ENCODE data around the gene CFAP43. TPM values are rescaled to one million over a fixed set of nuclear protein-coding genes. Genes with fewer than 3 reads are reported as not detected.

The CFAP43 gene
- total and polyA plus RNA-seq, 2 donors (not counting 1 experiment from before 2014, with no cell fraction given), result 0.12 TPM; not detected in 1

- peak within 1 kb of the TSS; percentile 87 to 95 (median 92) for H3K4me3 ChIP-seq (ENCODE audit: control extremely low read depth in 1 of 5, extremely low read depth in 1 of 5, insufficient read depth in 1 of 5, low read depth in 2 of 5, low read length in 4 of 5)
- peaks cover 13 to 14% of the 10 kb centered on the region in 2 donors for H3K4me1 ChIP-seq (ENCODE audit: control insufficient read depth in 2 of 2, insufficient read depth in 2 of 2, low read length in 2 of 2)
- WGBS (ENCODE audit: insufficient coverage), result under 1% methylated on average over 65 of the region's 69 CpGs
- intact Hi-C loops (cut with micrococcal nuclease), result loop anchor here (1.0 kb wide), 2 partner anchors 14 to 22 kb away; partner anchors contain the start of gene CFAP43
- peak within 1 kb of the TSS; percentile 65 to 82 for H3K27ac ChIP-seq (ENCODE audit: low read length in 2 of 2)
- CTCF ChIA-PET, result interaction anchor here (1.0 to 5.0 kb wide), 7 partner anchors 15 to 542 kb away, joined by 3 to 39 read pairs (median 4); partner anchors contain the start of genes CFAP58, GSTO2 and SFR1
- H3K4me3 Mint-ChIP-seq, result peak within 1 kb of the TSS; percentile 99
- H3K36me3 ChIP-seq (replicated peaks in 1 of 2; ENCODE audit: control extremely low read depth in 1 of 2, control insufficient read depth in 1 of 2, extremely low read depth in 1 of 2, insufficient read depth in 2 of 2, low read length in 1 of 2), result peaks cover 0 to 21% of the 10 kb centered on the region in 2 experiments
- H3K79me2 ChIP-seq (ENCODE audit: control insufficient read depth, insufficient read depth, low read length), result peaks cover 33% of the 10 kb centered on the region
- H3K4me2 ChIP-seq (replicated peaks; ENCODE audit: low read depth, low read length, poor library complexity, severe bottlenecking), result peak within 1 kb of the TSS; percentile 78
- H3K9ac ChIP-seq (ENCODE audit: low read length), result peak within 1 kb of the TSS; percentile 85
- DNase-seq (peak; percentile 68), ATAC-seq (ENCODE audit: low read depth) (peak; percentile 87)
- H3K9me3 ChIP-seq (ENCODE audit: control extremely low read depth in 1 of 3, control insufficient read depth in 2 of 3, insufficient read depth in 1 of 3, low read length in 2 of 3), result no peaks in the 10 kb centered on the region
- peaks cover 48% of the 10 kb centered on the region for H3K4me1 Mint-ChIP-seq
- peaks cover 0 to 4% (median 0%) of the 10 kb centered on the region in 4 experiments for H3K27me3 ChIP-seq (replicated peaks in 1 of 4; ENCODE audit: control extremely low read depth in 1 of 4, control insufficient read depth in 3 of 4, insufficient read depth in 4 of 4, low read length in 3 of 4)
- H3K27me3 Mint-ChIP-seq, result peaks cover 13% of the 10 kb centered on the region
- peaks cover 3% of the 10 kb centered on the region for H4K20me1 ChIP-seq (ENCODE audit: control insufficient read depth, insufficient read depth, low read length, poor library complexity, severe bottlenecking)
- TF ChIP-seq CTCF (IDR thresholded peaks at IDR 0.05) (no peak), EZH2 (IDR thresholded peaks at IDR 0.05; ENCODE audit: borderline replicate concordance, insufficient read depth, low read depth, low read length, poor library complexity, severe bottlenecking) (no peak)
- H3K9me3 Mint-ChIP-seq (ENCODE audit: insufficient read depth), result no peaks in the 10 kb centered on the region
- peak within 1 kb of the TSS; percentile 97 for H3K27ac Mint-ChIP-seq
- POLR2A ChIA-PET, result interaction anchor here (1.3 kb wide), 1 partner anchor 15 kb away, joined by 4 read pairs; the partner anchor contains the start of gene GSTO2
- H2AFZ ChIP-seq (ENCODE audit: insufficient read depth, low read depth, low read length, poor library complexity, severe bottlenecking), result peak within 1 kb of the TSS; percentile 92
Observed at GRCh38 chr10:104254493-104255310, 22.5 kb upstream of the CFAP43 start, which contains the start of gene GSTO1. Gene GSTO1 (plus strand): TSS chr10:104254892. CDS start chr10:104254929, 37 bp downstream.
